Measurements from ENCODE around the gene FLT3LG.
"Not testable (repeated sequence)": the region's sequence is repeated elsewhere in the genome, so short reads cannot be mapped to it uniquely, and the experiment has no call there.

Gene FLT3LG

GRCh38 chr19:49442771-49443365, 31.1 kb upstream of the FLT3LG start:
- peaks cover 15% of the 10 kb centered on the region for H3K36me3 ChIP-seq
- TF ChIP-seq, protein P1, sequence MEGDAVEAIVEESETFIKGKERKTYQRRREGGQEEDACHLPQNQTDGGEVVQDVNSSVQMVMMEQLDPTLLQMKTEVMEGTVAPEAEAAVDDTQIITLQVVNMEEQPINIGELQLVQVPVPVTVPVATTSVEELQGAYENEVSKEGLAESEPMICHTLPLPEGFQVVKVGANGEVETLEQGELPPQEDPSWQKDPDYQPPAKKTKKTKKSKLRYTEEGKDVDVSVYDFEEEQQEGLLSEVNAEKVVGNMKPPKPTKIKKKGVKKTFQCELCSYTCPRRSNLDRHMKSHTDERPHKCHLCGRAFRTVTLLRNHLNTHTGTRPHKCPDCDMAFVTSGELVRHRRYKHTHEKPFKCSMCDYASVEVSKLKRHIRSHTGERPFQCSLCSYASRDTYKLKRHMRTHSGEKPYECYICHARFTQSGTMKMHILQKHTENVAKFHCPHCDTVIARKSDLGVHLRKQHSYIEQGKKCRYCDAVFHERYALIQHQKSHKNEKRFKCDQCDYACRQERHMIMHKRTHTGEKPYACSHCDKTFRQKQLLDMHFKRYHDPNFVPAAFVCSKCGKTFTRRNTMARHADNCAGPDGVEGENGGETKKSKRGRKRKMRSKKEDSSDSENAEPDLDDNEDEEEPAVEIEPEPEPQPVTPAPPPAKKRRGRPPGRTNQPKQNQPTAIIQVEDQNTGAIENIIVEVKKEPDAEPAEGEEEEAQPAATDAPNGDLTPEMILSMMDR (IDR thresholded peaks at IDR 0.05; ENCODE audit: low read depth, low read length), result no peak
- H3K27me3 ChIP-seq, result peaks cover 42% of the 10 kb centered on the region
- peaks cover 6% of the 10 kb centered on the region; the same call in 1 of the 2 replicates for H3K4me1 ChIP-seq
- peak; percentile 97 for DNase-seq
- H3K9me3 ChIP-seq, result no peaks in the 10 kb centered on the region
- peak overlapping the region; percentile 70 for H3K4me3 ChIP-seq (ENCODE audit: low read depth, low read length)

DNA sequence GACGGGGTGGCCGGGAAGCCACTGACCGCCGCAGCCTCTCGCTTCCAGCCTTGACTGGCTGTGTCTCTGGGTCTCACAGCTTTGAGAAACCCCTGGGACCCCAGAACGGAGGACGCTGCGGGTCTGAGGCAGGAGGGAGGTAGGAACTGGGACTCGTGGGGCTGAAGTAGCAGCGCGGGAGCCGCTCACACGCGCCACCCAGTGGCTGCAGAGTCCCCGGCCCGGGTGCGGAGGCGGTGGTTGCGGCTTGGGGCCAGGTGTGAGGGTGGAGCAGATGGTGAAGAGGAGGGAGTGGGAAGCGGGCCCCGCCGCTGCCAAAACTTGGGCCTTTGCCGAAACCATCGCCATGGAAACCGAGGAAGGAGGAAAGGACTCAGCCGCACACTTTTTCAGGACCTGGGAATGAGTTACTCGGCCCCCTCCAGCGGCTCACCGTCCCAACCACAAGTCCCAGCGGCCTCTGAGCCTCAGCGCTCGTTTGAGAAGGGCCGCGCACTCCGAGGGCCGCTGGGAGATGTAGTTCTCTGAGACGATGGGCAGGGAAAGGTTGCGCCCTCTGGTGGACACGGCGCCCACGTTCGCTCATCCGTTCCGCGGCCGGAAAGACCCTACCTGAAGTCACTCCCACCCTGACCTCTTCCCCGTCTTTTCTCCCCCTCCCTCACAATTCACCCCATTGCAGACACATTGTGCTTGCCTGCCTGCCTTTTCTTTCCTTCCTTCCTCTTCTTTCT, 30.5 kb upstream of the FLT3LG start:
- H3K36me3 ChIP-seq, result peaks cover 20% of the 10 kb centered on the region
- DNase-seq, result peak; percentile 96
- TF ChIP-seq, protein P1 (IDR thresholded peaks at IDR 0.05; ENCODE audit: low read depth, low read length), result peak; percentile 78
- H3K27me3 ChIP-seq, result peaks cover 35% of the 10 kb centered on the region
- H3K9me3 ChIP-seq, result no peaks in the 10 kb centered on the region
- peaks cover 6% of the 10 kb centered on the region; the same call in 1 of the 2 replicates for H3K4me1 ChIP-seq
- peak overlapping the region; percentile 70 for H3K4me3 ChIP-seq (ENCODE audit: low read depth, low read length)

DNA sequence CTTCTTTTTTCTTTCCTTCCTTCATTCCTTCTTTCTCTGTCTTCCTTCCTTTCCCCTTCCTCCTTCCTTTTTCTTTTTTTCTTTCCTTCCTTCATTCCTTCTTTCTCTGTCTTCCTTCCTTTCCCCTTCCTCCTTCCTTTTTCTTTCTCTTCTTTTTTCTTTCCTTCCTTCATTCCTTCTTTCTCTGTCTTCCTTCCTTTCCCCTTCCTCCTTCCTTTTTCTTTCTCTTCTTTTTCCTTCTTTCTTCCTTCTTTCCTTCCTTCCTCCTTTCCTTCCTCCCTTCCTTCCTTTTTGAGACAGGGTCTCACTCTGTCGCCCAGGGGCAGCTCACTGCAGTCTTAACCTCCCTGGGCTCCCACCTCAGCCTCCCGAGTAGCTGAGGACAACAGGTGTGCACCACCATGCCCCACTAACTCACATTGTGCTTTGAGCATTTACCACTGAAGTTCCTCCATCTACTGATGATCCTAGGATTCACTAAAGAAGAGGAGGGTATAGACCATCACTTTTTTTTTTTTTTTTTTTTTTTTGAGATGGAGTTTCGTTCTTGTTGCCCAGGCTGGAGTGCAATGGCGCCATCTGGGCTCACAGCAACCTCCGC, 29.8 kb upstream of the FLT3LG start:
- peaks cover 22% of the 10 kb centered on the region for H3K36me3 ChIP-seq
- not testable (repeated sequence) for H3K4me1 ChIP-seq

DNA sequence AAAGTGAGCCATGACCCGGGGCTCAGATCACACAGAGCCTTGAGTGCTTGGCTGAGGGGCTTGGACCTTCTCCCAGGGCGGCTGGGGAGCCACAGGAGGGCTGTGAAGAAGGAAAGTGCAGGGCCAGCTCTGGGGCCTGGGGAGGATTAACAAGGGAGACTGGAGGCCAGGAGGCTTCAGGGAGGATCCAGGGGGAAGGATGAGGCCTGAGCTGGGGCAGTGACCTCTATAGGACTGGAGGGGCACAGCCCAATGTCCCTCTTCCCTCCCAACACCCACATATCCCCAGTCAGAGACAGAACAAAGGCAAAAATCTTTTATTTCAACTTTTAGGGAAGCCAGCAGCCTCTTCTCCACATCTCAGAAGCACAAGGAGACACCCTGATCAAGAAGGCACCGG, 28.0 kb upstream of the FLT3LG start:
- no peak for DNase-seq
- TF ChIP-seq, protein P1 (IDR thresholded peaks at IDR 0.05; ENCODE audit: low read depth, low read length), result no peak
- Histone ChIP-seq H3K4me3 (ENCODE audit: low read depth, low read length) (no peak overlapping the region), H3K36me3 (peaks cover 31% of the 10 kb centered on the region), H3K27me3 (peaks cover 12% of the 10 kb centered on the region), H3K4me1 (peaks cover 6% of the 10 kb centered on the region; the same call in 1 of the 2 replicates), H3K9me3 (no peaks in the 10 kb centered on the region)

More for the DNA sequence above, 29.8 kb upstream of the FLT3LG start:
- not testable (repeated sequence) for DNase-seq; H3K9me3 ChIP-seq; H3K4me3 ChIP-seq (ENCODE audit: low read depth, low read length)
- H3K27me3 ChIP-seq, result peaks cover 29% of the 10 kb centered on the region

- DNase-seq, result peak; percentile 79
- TF ChIP-seq, protein P1 (IDR thresholded peaks at IDR 0.05; ENCODE audit: low read depth, low read length), result no peak
- Histone ChIP-seq H3K27me3 (no peaks in the 10 kb centered on the region), H3K4me1 (no peaks in the 10 kb centered on the region), H3K9me3 (no peaks in the 10 kb centered on the region), H3K4me3 (ENCODE audit: low read depth, low read length) (no peak overlapping the region), H3K36me3 (peaks cover 31% of the 10 kb centered on the region)
Observed at GRCh38 chr19:49447485-49448431, 26.3 kb upstream of the FLT3LG start.

DNA sequence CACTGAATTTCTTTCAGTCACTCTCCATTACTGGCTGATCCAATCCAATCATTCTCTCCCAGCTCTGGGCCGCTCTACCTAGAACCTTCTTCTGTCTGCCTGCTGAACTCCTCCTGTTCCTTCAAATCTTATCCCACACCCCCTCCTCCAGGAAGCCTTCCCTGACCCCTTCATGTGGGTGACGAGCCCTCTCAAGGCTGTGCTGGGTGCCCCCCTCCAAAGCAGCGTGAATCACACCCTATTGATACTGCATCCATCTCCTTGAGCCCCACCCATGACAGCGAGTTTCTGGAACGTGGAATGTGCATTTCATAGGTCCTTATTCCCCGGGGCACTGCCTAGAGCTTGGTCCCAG, 25.6 kb upstream of the FLT3LG start:
- DNase-seq, result no peak
- Histone ChIP-seq H3K9me3 (no peaks in the 10 kb centered on the region), H3K4me3 (ENCODE audit: low read depth, low read length) (no peak overlapping the region), H3K4me1 (no peaks in the 10 kb centered on the region), H3K36me3 (peaks cover 31% of the 10 kb centered on the region), H3K27me3 (no peaks in the 10 kb centered on the region)
- TF ChIP-seq, protein P1 (IDR thresholded peaks at IDR 0.05; ENCODE audit: low read depth, low read length), result no peak

All from BE2C (cell line).